HK-2 (cell line): ENCODE data around the gene NDUFC1.

Experiments used
- DNase-seq: peaks from one replicate; pipeline ENCODE4 v3.0.0-alpha.2; 2018; ENCODE audit not compliant: unreplicated experiment

NDUFC1 gene

DNA sequence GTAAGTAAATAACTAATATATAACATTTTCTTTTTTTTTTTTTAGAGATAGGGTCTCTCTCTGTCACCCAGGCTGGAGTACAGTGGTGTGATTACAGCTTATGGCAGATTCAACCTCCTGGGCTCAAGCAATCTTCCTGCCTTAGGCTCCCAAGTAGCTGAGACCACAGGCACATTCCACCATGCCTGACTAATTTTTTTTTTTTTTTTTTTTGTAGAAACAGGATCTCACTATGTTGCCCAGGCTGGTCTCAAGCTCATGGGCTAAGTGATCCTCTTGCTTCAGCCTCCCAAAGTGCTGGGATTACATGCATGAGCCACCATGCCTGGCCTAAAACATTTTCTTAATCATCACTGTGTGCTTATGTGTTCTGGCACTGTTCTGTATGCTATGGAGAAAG is 55.0 kb downstream of the NDUFC1 start:
- no peak for DNase-seq

DNA sequence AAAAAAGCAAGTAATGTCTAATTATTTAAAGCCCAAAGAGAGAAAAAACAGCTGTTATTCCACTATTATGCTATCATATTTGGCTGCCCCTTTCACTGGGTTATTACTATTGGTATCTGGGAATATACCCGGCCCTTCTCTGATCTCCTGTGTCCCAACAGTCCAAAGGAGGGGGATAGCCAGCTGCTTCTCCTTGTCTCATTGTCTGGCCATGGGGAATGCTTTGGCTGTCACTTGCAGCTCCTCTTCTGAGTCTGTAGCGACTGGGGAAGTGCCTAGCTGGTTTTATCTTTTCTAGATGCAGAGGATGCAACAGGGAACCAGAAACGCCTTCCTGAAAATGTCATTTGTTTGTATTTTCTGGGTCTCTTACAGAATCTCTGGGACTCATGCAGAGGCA is 56.1 kb downstream of the NDUFC1 start:
- DNase-seq = no peak

DNA sequence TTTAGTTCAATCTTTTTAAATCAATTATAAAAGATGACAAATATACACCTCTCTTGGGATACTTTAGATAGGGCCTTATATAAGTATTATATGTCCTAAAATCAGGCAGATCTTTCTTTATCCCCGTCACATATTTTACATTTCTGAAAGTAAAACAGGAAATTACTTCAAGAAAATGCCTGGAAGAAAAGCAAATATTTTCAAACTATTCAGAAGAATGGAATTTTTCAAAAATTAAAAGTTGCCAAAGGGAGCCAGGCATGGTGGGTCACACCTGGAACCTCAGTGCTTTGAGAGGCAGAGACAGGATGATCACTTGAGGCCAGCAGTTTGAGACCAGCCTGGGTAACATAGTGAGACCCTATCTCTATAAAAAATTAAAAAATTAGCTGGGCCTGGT is 56.7 kb downstream of the NDUFC1 start:
- no peak for DNase-seq

DNA sequence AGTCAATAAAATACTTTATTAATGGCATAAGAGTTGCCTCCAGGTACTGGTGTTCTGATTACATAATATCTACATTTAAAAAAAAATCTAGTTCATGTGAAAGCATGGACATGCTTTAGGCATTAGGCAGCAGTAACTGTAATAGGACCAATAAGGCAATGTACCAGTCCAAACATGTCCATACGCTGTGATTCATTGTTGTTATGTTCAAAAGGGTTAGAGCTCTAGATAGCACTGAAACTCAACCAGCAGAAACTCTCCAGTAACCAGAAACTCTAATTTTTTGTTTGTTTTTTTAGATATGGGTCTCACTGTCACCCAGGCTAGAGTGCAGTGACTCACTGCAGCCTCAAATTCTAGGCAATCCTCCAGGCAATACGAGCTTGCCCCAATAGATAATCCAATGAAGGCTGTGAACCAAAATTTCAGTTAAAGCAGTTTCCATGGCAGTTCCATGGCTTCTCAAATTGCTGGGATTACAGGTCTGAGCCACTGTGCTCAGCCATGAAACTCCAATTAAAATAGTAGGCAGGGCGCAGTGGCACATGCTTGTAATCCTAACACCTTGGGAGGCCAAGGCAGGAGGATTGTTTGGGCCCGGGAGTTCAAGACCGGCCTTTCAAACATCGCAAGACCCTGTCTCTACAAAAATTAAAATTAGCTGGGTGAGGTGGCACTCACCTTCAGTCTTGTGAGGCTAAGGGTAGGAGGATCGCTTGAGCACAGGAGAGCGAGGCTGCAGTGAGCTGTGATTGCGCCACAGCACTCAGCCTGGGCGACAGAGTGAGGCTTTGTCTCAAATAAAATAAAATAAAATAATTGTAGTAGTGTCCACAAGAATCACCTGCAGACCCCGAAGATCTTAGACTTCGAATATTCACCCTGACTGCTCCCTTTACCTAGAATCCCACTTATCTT is 58.6 kb downstream of the NDUFC1 start:
- no peak for DNase-seq

DNA sequence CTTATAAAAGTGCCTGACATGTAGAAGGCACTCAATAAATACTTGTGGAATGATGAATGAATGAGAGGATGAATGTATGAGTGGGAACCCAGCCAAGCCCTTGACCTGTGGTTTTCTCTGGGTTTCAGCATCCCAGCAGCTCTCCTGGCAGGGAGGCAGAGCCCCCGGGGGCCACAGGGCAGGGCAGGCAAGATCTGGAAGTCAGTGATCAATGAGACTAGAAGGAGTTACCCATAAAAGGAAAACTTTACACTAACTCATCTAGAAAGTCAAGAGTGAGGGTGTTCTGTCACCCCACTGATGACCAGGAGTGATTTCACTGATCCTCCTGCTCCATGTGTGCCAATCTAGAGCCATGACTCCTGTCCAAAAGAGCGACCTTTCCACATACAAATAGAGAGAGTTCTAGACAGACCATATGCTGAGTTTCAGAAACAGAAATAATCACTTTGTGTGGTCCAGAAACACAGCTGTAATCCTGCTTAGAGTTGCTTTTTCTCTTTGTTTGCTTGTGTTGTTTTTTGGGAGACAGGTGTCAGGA is 59.7 kb downstream of the NDUFC1 start:
- DNase-seq = peak; percentile 55

DNA sequence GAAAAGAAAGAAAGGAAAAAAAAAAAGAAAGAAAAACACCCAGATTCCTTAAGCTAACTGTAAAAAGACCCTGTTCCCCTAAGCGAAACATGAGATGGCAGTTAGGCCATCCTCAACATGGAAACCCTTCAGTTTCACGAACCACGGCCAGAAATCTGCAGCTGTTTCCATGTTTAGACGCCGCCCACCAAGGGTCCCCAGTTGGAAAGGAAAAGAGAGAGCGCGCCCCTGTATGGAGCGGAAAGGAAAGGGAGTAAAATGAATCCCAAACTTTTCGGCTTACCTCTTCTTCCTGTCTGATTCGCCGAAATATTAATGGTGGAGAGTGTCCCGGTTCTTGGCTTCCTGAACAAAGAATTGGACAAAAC is 60.5 kb downstream of the NDUFC1 start:
- DNase-seq = no peak

DNA sequence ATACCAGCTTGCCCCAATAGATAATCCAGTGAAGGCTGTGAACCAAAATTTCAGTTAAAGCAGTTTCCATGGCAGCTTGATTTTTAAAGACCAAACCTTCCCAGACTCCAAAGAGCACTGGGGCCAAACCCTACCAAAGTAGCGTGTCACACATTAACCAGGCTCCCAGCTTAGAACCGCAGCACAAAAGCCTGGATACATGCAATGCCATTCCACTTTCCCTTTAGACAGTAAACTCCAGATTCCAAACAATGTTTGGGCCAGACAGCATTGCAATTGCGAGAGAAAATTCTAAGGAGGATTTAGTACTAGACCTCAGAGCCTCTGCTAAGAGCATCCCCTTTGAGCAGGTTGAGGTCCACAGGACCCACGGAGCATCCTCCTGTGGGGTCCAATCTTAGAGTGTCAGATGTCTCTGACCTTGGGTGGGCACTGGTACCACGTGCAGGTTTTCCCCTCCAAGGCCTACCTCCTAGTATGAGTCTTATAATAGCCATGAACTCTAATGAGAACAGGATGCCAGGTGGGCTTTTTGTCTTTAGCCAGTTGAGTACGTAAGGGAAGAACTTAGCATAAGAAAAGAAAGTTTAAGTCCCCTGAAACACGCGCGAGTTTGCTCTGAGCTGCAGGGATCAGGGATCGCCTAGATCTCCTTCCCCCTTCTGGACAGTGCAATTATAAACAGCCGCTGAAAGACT is 61.0 kb downstream of the NDUFC1 start:
- DNase-seq = no peak
